Amniotic stem cell (primary cell): Measurements from ENCODE around the gene INSYN1.
"Not testable (repeated sequence)": the region's sequence is repeated elsewhere in the genome, so short reads cannot be mapped to it uniquely, and the experiment has no call there.

Source experiments
- DNase-seq: peaks from one replicate; lab custom pipeline; 2025; lab: John Stamatoyannopoulos, UW

Gene INSYN1

GRCh38 chr15:73753250-73754130, at the start of gene INSYN1:
Gene INSYN1 (minus strand): TSS chr15:73753351. CDS start chr15:73751130, 2,221 bp downstream.
- DNase-seq = no peak

GRCh38 chr15:73802431-73803041, 49.4 kb upstream of the INSYN1 start:
- no peak for DNase-seq

- no peak for DNase-seq
Measured at GRCh38 chr15:73800662-73801345, 47.7 kb upstream of the INSYN1 start.

GRCh38 chr15:73799466-73799865, 46.3 kb upstream of the INSYN1 start:
- DNase-seq = no peak

GRCh38 chr15:73797366-73798158, 44.4 kb upstream of the INSYN1 start:
- no peak for DNase-seq

GRCh38 chr15:73796331-73796831, 43.2 kb upstream of the INSYN1 start:
- no peak for DNase-seq

GRCh38 chr15:73794443-73795133, 41.4 kb upstream of the INSYN1 start:
- no peak for DNase-seq

GRCh38 chr15:73792899-73793541, 39.9 kb upstream of the INSYN1 start:
- not testable (repeated sequence) for DNase-seq

GRCh38 chr15:73792415-73792814, 39.3 kb upstream of the INSYN1 start:
- DNase-seq = no peak

GRCh38 chr15:73789521-73790240, 36.5 kb upstream of the INSYN1 start:
- DNase-seq = no peak

GRCh38 chr15:73787621-73788020, 34.5 kb upstream of the INSYN1 start:
- no peak for DNase-seq

GRCh38 chr15:73786538-73786937, 33.4 kb upstream of the INSYN1 start:
- DNase-seq = no peak

- DNase-seq = not testable (repeated sequence)
Measured at GRCh38 chr15:73785256-73786014, 32.3 kb upstream of the INSYN1 start.

- DNase-seq = no peak
Measured at GRCh38 chr15:73784291-73784690, 31.1 kb upstream of the INSYN1 start.

- no peak for DNase-seq
Measured at GRCh38 chr15:73782344-73782959, 29.3 kb upstream of the INSYN1 start.

- no peak for DNase-seq
Measured at GRCh38 chr15:73781038-73781925, 28.1 kb upstream of the INSYN1 start.

GRCh38 chr15:73779974-73780373, 26.8 kb upstream of the INSYN1 start:
- DNase-seq = no peak

- no peak for DNase-seq
Measured at GRCh38 chr15:73777741-73778140, 24.6 kb upstream of the INSYN1 start.
